Esophagus muscularis mucosa (tissue), 3 donors: Measurements from ENCODE around the gene RNF19B.

Source experiments
- CTCF ChIP-seq, 3 experiments: fragments of 200-600 bp in 2 of 3; fragments of 450-650 bp in 1 of 3; sonication (generic) in 2 of 3; IDR thresholded peaks; one replicate each; pipeline ENCODE4 v1.5.1; 2017 to 2019; ENCODE audit warnings: antibody characterized with exemption in 3 of 3, mild to moderate bottlenecking in 2 of 3, moderate library complexity in 1 of 3
- POLR2A ChIP-seq: fragments of 450-650 bp; IDR thresholded peaks from one replicate; pipeline ENCODE4 v1.6.1; 2017; ENCODE audit warnings: antibody characterized with exemption, moderate library complexity, mild to moderate bottlenecking, low read depth

- no peak for TF ChIP-seq POLR2A
- no peak for TF ChIP-seq CTCF (IDR thresholded peaks at IDR 0.05)
Observed at GRCh38 chr1:32895325-32896215, 69.0 kb downstream of the RNF19B start.
